Hematopoietic multipotent progenitor cell (in vitro differentiated cells): ENCODE results near the gene METAP1D. TPM values are rescaled to one million over a fixed set of nuclear protein-coding genes. Genes with fewer than 3 reads are reported as not detected.
"Not testable (repeated sequence)": the region's sequence is repeated elsewhere in the genome, so short reads cannot be mapped to it uniquely, and the experiment has no call there.

Experiments used
- DNase-seq, 3 donors: peaks; one replicate each; pipeline ENCODE4 v3.0.0-alpha.2; 2011 to 2015; ENCODE audit warnings: low read depth in 2 of 3, low spot score in 2 of 3
- total RNA-seq: library from RNA; depleted of rRNA; stranded (reverse); fragments of >200 nt; gene quantifications from one replicate; pipeline ENCODE4 v1.2.3, GENCODE V29; 2012

METAP1D gene
- total RNA-seq, 1 donor = 5.1 TPM

GRCh38 chr2:171996021-171996420, 3.7 kb upstream of the METAP1D start:
- no peak for DNase-seq

DNA sequence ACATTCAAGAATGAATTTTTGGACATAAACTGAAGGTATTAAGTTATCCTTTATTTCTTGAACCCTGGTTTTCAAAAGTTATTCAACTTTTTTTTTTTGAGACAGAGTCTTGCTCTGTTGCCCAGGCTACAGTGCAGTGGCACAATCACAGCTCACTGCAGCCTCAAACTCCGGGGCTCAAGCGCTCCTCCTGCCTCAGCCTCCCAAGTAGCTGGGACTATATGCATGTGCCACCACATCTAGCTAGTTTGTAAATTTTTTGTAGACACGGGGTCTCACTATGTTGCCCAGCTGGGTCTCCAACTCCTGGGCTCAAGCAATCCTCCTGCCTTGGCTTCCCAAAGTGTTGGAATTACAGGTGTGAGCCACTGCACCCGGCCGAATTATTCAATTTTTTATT, 2.7 kb upstream of the METAP1D start:
- not testable (repeated sequence) for DNase-seq

DNA sequence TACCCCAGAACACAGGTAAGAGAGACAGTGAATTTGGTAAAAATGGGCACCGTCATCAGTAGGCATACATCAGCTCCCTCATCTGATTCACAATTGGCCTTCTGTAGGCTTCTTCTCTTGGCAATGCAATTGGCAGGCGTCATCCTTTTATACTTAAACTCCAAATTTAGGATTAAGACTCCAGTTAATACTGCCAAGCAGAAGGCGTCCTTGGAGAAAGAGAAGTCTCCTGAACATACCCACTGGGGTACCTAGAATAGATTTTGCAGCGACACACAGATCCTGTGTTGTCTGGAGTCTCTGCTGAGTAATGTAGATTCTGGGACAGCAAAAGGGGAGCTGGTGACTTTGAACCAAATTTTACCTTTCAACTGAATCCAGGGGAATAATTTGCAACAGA, 592 bp upstream of the METAP1D start:
- peak in 1 of 3 donors; percentile 1 for DNase-seq

GRCh38 chr2:172000696-172001361, 1.1 kb downstream of the METAP1D start:
- no peak for DNase-seq

- no peak for DNase-seq
Observed at GRCh38 chr2:172007372-172007771, 7.6 kb downstream of the METAP1D start.

GRCh38 chr2:172009823-172010222, 10.1 kb downstream of the METAP1D start:
- no peak for DNase-seq

GRCh38 chr2:172011812-172012575, 12.2 kb downstream of the METAP1D start:
- peak in 1 of 3 donors; percentile 43 for DNase-seq

GRCh38 chr2:172012677-172013391, 13.1 kb downstream of the METAP1D start:
- DNase-seq = no peak

DNA sequence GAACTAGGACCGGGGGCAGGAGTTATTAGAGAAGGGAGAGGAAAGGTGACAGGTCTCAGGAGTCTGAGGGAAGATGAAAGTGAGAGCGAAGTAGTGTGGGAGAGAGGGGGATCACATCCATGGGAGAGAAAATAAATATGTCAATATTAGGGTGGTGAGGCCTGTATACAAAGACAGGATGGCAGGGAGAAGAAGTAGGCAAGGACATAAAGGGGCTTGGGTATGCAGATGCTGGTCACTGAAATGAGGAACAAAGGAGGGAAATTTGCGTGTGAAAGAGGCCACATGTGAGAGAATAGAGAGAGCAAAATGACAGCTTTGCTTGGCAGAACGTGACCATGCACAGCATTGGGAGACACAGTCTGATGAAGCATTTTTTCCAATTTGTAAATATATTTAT, 13.6 kb downstream of the METAP1D start:
- peak in 1 of 3 donors; percentile 62 for DNase-seq

DNA sequence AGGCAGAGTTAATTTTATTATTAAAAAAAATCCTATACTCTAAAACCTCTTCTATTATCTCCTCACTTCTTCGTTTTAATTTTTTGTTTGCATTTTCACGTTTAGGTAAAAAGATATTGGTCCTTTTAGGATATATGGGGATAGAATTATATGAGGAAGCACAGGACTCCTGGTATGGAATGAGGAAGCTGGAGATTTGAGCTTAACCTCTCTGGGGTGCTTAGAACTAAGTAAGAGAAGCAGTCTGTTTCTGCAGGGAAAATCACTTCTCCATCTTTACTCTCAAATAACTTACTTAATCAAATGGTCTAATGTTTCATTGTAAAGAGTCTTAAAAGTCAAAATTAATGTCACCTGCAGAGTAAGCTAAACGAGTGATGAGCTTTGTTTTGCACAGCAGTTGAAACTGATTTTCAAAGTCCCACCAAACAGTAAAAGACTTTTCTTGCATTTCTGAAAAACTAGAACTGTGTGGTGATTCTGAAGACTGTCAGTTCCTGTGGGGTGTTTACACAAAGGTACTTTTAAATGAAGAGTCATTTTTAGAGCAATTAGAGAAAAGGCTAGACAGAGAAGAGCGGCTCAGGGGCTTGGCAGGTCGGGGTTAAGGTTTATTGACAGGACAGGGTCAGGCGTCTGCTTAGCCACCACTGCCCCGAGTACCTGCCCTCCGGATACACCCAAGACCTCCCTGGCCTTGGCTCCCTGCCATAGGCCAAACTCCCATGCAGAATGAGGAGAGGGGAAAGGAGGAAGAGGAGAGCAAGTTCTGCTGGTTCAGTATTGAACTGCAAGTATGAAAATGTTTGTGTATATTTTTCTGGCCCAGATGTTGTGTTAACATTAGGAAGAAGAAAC, 21.6 kb downstream of the METAP1D start:
- DNase-seq = no peak

DNA sequence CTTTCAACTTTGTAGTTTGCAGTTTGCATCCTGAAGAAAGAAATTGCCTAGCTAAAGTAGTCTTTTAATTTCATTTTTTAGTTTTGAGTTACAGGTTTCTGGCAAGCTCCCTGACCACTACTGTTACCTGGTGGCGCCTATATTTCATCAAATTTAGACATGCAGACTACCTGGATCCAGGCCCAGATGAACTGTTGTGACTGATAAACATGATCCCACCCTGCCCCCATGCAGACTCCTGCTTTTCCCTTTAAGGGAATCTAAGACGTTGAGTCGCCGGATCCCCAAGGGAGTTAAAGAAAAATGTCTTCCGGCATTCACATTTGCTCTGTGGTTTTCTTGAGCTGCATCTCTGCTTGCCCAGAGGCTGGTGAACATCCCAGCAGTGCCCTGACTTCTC, 22.2 kb downstream of the METAP1D start:
- no peak for DNase-seq

DNA sequence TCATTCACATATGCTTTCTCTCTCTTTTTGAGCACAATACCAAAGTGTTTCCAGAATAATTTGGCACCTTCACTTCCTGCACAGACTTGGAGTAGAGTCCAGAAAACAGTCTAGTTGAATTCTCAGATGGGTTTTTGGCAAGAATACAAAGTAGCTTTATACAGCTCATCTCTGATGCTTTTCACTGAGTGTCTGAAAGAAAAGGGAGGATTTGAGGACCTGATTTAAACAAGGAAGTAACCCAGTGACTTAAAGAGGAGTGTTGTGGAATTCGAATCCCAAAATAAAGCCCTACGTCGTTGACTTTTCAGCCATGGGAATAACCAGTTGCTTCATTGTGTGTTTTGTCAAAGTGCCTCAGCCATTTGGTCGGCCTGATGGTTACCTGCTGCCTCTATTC, 31.8 kb downstream of the METAP1D start:
- no peak for DNase-seq

DNA sequence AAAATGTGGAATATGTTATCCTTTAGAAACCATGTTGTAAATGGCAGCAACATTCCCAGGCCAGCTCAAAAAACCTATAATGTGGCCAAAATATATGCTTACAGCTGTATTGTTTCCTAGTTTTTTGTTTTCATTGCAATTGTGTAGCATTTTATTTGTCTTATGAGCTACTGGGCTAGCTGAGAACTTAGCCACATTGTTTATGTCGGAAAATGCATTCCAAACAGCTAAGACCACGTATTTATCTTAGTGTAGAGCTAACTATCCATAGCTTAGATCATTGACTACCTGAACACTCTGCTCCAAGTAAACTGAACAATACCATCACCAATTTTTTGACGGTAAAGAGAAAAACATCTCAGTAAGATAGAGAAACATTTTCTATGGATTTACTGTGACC, 38.4 kb downstream of the METAP1D start:
- no peak for DNase-seq

DNA sequence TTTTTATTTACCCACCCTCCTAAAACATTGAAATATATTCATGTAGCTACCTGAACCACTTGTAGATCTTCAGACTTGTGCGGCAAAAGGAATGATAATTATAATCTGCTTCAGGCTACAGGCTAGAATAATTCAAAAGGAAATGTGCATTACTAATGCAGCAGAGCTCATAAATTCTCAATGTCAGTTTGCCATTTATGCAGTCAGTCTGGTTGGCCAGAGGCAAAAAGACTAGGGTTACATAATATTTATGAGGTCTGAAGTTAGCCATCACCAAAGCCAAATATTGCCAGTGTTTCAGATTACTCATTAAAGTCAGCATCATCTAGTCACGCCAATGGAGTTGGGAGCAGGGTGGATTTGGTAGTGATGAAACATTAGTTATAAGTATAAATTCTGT, 38.9 kb downstream of the METAP1D start:
- DNase-seq = no peak

- no peak for DNase-seq
Observed at GRCh38 chr2:172039011-172039704, 39.4 kb downstream of the METAP1D start.

GRCh38 chr2:172040311-172040710, 40.6 kb downstream of the METAP1D start:
- no peak for DNase-seq

- DNase-seq = peak in 1 of 3 donors; percentile 11
Observed at GRCh38 chr2:172046080-172046678, 46.4 kb downstream of the METAP1D start.

DNA sequence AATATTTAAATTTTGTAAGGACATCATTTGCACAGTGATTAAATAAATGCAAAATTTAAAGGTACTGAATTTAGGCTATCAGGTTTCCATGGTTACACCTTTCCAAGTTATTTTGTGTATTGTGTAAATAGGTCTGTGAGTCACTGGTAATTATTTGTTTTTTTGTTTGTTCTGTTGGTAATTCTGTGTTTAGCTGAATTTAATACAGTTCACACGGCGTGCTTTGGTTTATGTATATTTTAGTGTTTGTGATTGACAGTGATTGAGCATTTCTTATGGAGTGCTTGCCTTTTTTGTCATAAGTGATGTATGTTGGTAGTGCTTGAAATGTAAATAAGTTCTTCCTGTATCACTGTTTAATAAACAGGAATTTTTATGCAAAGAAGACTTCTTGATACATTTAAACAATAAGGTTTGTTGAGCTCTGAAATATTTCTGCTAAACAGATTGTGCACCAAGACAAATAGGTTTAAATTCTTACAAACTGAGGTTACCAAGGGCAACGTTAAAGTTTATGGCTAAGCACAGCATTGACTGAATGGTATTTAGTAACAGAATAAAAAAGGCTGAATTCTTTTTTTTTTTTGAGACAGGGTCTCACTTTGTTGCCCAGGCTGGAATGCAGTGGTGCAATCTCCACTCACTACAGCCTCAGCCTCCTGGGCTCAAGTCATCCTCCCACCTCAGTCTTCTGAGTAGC, 47.3 kb downstream of the METAP1D start:
- DNase-seq = no peak
